ENCODE results near the gene MAPK1IP1L. TPM values are rescaled to one million over a fixed set of nuclear protein-coding genes. Genes with fewer than 3 reads are reported as not detected.
"Not testable (repeated sequence)": the region's sequence is repeated elsewhere in the genome, so short reads cannot be mapped to it uniquely, and the experiment has no call there.

The MAPK1IP1L gene
- total RNA-seq (100 to 1,000 TPM in 2 of 7 donors, 10 to 100 TPM in 5; 35.6 to 130 (median 81.9) TPM), polyA plus RNA-seq (10 to 100 TPM; 38.1 to 59.8 TPM)
- long read RNA-seq, donor 1, partial matches to known transcripts: 83 of 131 reads
- long read RNA-seq, donor 1, other reads (novel, unspliced or antisense): 48 of 131 reads
- long read RNA-seq, donor 2, partial matches to known transcripts: 151 of 222 reads
- long read RNA-seq, donor 2, other reads (novel, unspliced or antisense): 68 of 222 reads
- long read RNA-seq, donor 3, partial matches to known transcripts: 20 of 116 reads
- long read RNA-seq, donor 3, other reads (novel, unspliced or antisense): 96 of 116 reads

DNA sequence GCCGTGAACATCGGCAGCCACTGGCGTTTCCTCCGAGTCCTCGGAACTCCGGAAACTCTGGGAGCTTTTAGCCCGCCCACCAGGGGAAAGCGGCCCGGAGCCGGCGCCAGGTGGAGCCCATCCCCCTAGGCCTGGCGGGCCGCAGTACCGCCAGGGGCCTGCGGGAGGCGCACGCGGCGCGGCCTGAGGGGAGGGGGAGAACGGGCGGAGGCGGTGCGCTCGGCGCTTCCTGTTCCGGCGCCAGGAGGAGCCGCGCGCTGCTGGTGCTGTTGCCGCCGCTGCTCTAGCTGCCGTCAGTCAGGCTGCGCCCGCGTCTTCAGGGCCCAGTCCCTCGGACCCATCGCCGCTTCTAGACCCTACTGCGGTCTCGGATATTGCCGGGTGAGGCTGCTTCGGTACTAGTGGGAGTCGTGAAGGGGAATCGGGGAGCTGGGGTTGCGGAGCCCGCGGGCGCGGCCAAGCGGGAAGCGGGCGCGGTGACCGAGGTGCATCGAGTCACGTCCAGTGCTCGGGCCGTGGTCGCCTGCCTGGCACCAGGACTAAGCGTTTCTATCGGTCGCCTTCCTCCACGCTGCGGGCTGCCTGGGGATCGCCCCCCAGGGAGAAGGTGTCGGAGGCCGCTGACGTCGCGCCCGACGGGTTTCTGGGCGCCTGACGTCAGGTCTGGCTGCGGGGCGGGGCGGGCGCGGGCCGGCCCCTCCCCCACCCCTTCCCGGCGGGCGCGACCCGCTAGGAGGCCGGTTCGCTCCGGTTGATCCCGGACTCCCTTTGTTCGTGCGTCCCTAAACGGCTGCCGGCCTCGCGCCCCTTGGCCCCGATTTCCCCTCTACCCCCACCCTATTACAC lies at the start of gene MAPK1IP1L:
MAPK1IP1L (plus strand) TSS at position 225 of the 846 bp plus-strand sequence. CDS start 10,037 bp downstream, outside the sequence.
- TF ChIP-seq, protein P1, sequence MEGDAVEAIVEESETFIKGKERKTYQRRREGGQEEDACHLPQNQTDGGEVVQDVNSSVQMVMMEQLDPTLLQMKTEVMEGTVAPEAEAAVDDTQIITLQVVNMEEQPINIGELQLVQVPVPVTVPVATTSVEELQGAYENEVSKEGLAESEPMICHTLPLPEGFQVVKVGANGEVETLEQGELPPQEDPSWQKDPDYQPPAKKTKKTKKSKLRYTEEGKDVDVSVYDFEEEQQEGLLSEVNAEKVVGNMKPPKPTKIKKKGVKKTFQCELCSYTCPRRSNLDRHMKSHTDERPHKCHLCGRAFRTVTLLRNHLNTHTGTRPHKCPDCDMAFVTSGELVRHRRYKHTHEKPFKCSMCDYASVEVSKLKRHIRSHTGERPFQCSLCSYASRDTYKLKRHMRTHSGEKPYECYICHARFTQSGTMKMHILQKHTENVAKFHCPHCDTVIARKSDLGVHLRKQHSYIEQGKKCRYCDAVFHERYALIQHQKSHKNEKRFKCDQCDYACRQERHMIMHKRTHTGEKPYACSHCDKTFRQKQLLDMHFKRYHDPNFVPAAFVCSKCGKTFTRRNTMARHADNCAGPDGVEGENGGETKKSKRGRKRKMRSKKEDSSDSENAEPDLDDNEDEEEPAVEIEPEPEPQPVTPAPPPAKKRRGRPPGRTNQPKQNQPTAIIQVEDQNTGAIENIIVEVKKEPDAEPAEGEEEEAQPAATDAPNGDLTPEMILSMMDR (IDR thresholded peaks at IDR 0.05): peak; percentile 100
- TF ChIP-seq POLR2A (IDR thresholded peaks at IDR 0.05) (peak; percentile 100), EP300 (IDR thresholded peaks at IDR 0.05) (peak; percentile 23)
- Histone ChIP-seq H3K4me1 (ENCODE audit: insufficient read depth) (peaks cover 6% of the 10 kb centered on the region), H3K27ac (peak within 1 kb of the TSS; percentile 97 to 99), H3K36me3 (no peaks in the 10 kb centered on the region), H3K9me3 (no peaks in the 10 kb centered on the region), H3K27me3 (no peaks in the 10 kb centered on the region), H3K4me3 (peak within 1 kb of the TSS; percentile 86)
- peak; percentile 90 to 97 (median 94) for DNase-seq
- intact Hi-C loops (cut with DNase I): loop anchor here in 1 of 4 donors (5.0 kb wide), 2 partner anchors 41 to 484 kb away; partner anchors contain the start of gene SAMD4A
- 0 to 1% (median 0%) methylated on average over 74 to 98 of the region's 98 CpGs for WGBS, 3 donors

DNA sequence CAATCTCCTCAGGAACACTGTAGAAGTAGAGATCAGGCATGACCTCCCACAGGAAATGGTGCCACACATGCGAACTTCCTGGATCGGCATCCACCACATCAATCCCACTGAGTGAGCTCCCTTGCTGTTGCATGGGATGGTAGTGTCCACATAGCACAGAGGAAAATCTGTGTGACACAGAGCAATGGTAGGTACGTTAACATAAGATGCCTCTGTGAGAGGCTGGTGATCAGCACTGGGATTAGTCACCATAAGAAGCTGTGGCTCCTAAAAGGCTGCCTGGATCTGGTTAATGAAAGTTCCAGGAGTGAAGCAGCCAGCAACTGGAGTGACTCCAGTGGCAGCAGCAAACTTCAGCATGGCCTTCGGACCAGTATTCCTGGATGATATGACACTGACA lies 46.4 kb upstream of the MAPK1IP1L start:
- no peak overlapping the region for H3K27ac ChIP-seq
- H3K9me3 ChIP-seq: no peaks in the 10 kb centered on the region
- TF ChIP-seq EP300 (IDR thresholded peaks at IDR 0.05): no peak
- TF ChIP-seq POLR2A (IDR thresholded peaks at IDR 0.05): no peak
- TF ChIP-seq, protein P1 (IDR thresholded peaks at IDR 0.05): no peak
- intact Hi-C loops (cut with DNase I): no loop called here
- H3K27me3 ChIP-seq: no peaks in the 10 kb centered on the region
- no peaks in the 10 kb centered on the region for H3K4me1 ChIP-seq (ENCODE audit: insufficient read depth)
- DNase-seq: no peak
- H3K36me3 ChIP-seq: no peaks in the 10 kb centered on the region
- H3K4me3 ChIP-seq: no peak overlapping the region
- WGBS, 3 donors: 84 to 91% (median 87%) methylated on average over 4 of the region's 4 CpGs

DNA sequence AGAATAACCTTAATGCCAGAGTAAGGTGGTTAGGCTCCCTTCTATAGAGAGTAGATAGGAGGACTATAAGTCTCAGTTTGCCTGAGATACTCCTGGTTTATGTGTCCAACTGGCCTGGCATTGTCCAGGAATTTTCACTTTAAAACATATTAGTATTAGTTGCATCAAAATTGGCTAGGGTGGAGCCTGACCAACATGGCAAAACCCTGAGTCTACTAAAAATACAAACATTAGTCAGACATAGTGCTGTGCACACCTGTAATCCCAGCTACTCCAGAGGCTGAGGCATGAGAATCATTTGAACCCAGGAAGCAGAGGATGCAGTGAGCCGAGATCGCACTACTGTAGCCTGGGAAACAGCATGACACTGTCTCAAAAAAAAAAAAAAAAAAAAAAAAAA lies 36.4 kb upstream of the MAPK1IP1L start:
- H3K27ac ChIP-seq: no peak overlapping the region
- H3K27me3 ChIP-seq: no peaks in the 10 kb centered on the region
- no peak for DNase-seq
- no peak overlapping the region for H3K4me3 ChIP-seq
- WGBS, 3 donors: 87 to 93% (median 93%) methylated on average over 2 of the region's 2 CpGs
- H3K4me1 ChIP-seq (ENCODE audit: insufficient read depth): no peaks in the 10 kb centered on the region
- no peaks in the 10 kb centered on the region for H3K9me3 ChIP-seq
- intact Hi-C loops (cut with DNase I): no loop called here
- H3K36me3 ChIP-seq: no peaks in the 10 kb centered on the region
- TF ChIP-seq, protein P1 (IDR thresholded peaks at IDR 0.05): no peak
- TF ChIP-seq EP300 (IDR thresholded peaks at IDR 0.05) (no peak), POLR2A (IDR thresholded peaks at IDR 0.05) (no peak)

DNA sequence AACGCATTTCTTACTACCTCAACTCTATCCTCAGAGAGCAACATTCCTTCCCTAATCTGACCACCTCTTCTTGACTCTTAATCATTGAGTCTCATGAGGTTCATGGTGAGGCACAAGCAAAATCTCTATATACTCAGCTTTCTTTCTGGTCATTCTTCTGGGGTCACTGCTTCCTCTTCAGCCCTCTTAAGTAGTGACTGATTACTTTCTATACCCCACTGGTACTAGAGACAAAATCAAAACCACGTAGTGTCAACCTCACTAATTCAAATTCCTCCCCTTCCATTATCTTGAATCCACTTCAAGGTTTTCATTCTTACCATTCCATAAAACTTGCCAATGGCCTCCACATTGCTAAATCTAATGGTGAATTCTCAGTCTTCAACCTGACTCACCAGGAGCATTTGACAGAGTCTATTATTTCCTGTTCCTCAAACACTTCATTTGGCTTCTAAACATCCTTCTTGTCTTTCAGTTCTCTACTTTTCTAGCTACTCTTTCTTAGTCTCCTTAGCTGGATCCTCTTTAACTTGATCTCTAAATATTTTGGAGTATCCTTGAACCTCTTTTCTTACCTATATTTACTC lies 31.4 kb upstream of the MAPK1IP1L start:
- intact Hi-C loops (cut with DNase I): no loop called here
- no peaks in the 10 kb centered on the region for H3K27me3 ChIP-seq
- no peak overlapping the region for H3K27ac ChIP-seq
- H3K4me1 ChIP-seq (ENCODE audit: insufficient read depth): no peaks in the 10 kb centered on the region
- 91 to 97% (median 96%) methylated on average over 2 of the region's 2 CpGs for WGBS, 3 donors
- no peak for TF ChIP-seq POLR2A (IDR thresholded peaks at IDR 0.05)
- TF ChIP-seq, protein P1 (IDR thresholded peaks at IDR 0.05): no peak
- no peak for TF ChIP-seq EP300 (IDR thresholded peaks at IDR 0.05)
- H3K4me3 ChIP-seq: no peak overlapping the region
- DNase-seq: no peak
- H3K9me3 ChIP-seq: no peaks in the 10 kb centered on the region
- no peaks in the 10 kb centered on the region for H3K36me3 ChIP-seq

DNA sequence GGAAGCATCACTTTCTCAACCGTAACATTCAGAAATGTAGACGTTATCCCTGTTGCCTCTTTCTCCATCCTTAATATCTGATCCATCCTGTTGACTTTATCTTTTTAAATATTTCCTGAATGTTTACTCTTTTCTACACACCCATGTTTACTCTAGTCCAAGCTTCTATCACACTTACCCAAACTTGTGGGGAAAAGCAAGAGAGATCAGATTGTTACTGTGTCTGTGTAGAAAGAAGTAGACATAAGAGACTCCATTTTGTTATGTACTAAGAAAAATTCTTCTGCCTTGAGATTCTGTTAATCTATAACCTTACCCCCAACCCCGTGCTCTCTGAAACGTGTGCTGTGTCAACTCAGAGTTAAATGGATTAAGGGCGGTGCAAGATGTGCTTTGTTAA lies 27.1 kb upstream of the MAPK1IP1L start:
- intact Hi-C loops (cut with DNase I); H3K9me3 ChIP-seq; H3K4me3 ChIP-seq; H3K27me3 ChIP-seq; H3K27ac ChIP-seq; H3K36me3 ChIP-seq; DNase-seq; H3K4me1 ChIP-seq (ENCODE audit: insufficient read depth): not testable (repeated sequence)
- 88 to 97% (median 93%) methylated on average over 2 to 5 of the region's 5 CpGs for WGBS, 3 donors
